Activated CD4-positive, alpha-beta T cell treated with anti-CD3 and anti-CD28 coated beads, Interleukin-2, amount 10 ng/mL, durations not matched to agents 7 days and 5 days (primary cell): ENCODE measurements around the gene PLXDC2. TPM values are rescaled to one million over a fixed set of nuclear protein-coding genes. Genes with fewer than 3 reads are reported as not detected.

Experiments
- CTCF ChIA-PET: fragments of 350-600 bp; sonication (Branson Sonifier 250); formaldehyde crosslinking; loops from one replicate; lab custom pipeline; 2021; ENCODE audit warnings: antibody characterized with exemption; lab: Charles Lee
- POLR2A ChIA-PET: fragments of 350-600 bp; sonication (Branson Sonifier 250); formaldehyde crosslinking; loops from one replicate; lab custom pipeline; 2021; ENCODE audit warnings: antibody characterized with exemption; lab: Charles Lee
- DNase-seq: peaks from one replicate; pipeline ENCODE4 v3.0.0-alpha.2; 2020
- H3K27ac Mint-ChIP-seq: one replicate; pipeline ENCODE4 v1.8.0; 2021; ENCODE audit warnings: mild to moderate bottlenecking, moderate library complexity, mixed read lengths
- H3K27me3 Mint-ChIP-seq: one replicate; pipeline ENCODE4 v1.8.0; 2021; ENCODE audit warnings: mixed read lengths
- H3K36me3 Mint-ChIP-seq: one replicate; pipeline ENCODE4 v1.8.0; 2021; ENCODE audit warnings: low read depth, mixed read lengths
- H3K4me1 Mint-ChIP-seq: one replicate; pipeline ENCODE4 v1.8.0; 2021; ENCODE audit warnings: mixed read lengths
- H3K4me3 Mint-ChIP-seq: one replicate; pipeline ENCODE4 v1.8.0; 2021; ENCODE audit warnings: mild to moderate bottlenecking, moderate library complexity, mixed read lengths
- H3K9me3 Mint-ChIP-seq: one replicate; pipeline ENCODE4 v1.8.0; 2021; ENCODE audit warnings: mixed read lengths
- total RNA-seq, 2 experiments: library from RNA; stranded (reverse); gene quantifications; one replicate each; pipeline ENCODE4 v1.2.3, GENCODE V29; 2021

The PLXDC2 gene
- total RNA-seq, 2 experiments from 2014 or later: not detected

DNA sequence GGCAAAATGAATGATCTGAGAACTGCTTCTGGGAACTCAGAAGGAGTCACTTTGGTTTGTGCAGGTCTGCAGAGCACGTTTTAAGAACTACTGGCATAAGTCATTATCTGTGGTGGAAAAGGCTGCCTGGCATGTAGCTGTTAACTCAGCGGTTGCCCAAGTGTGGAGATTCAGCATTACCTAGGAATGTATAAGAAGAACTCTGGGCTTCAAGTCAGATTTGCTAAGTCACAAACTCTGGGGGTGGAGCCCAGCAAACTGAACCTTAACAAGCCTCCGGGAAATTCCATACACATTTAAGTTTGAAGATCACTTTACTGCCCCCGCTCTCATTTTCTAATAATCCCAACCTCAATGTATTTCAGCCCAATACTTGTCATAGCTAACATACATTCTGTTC lies 31.1 kb downstream of the PLXDC2 start:
- ChIA-PET POLR2A (no interaction called here), CTCF (no interaction called here)
- no peaks in the 10 kb centered on the region for H3K36me3 Mint-ChIP-seq
- H3K27ac Mint-ChIP-seq: no peak overlapping the region
- H3K9me3 Mint-ChIP-seq: no peaks in the 10 kb centered on the region
- H3K4me1 Mint-ChIP-seq: no peaks in the 10 kb centered on the region
- no peaks in the 10 kb centered on the region for H3K27me3 Mint-ChIP-seq
- DNase-seq: no peak
- H3K4me3 Mint-ChIP-seq: no peak overlapping the region

GRCh38 chr10:19848226-19848985 lies 32.2 kb downstream of the PLXDC2 start:
- POLR2A ChIA-PET: no interaction called here
- no peak for DNase-seq
- CTCF ChIA-PET: no interaction called here

DNA sequence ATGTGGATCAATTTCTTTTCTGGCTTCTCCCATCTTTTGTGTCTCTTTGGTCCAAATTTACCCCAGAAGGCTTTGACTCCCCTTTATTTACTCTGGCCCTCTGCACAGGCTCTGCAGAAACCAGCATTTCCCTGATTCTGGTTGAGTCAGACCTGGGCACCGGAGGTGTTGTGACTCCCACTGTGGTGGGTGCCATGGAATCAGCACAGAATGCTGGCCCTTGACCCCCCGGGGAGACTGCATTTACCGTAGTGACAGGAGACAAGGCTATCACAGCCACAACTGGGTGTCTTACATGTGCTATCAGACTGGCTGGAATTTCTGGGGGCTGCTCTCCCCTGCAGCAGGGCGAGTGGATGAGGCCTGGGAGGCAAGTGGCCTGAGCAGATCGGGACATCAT lies 37.6 kb downstream of the PLXDC2 start:
- POLR2A ChIA-PET: no interaction called here
- Mint-ChIP-seq H3K36me3 (no peaks in the 10 kb centered on the region), H3K27me3 (no peaks in the 10 kb centered on the region), H3K4me1 (no peaks in the 10 kb centered on the region), H3K4me3 (no peak overlapping the region), H3K9me3 (no peaks in the 10 kb centered on the region), H3K27ac (no peak overlapping the region)
- CTCF ChIA-PET: no interaction called here
- DNase-seq: no peak

More at GRCh38 chr10:19848226-19848985, 32.2 kb downstream of the PLXDC2 start:
- H3K36me3 Mint-ChIP-seq: no peaks in the 10 kb centered on the region
- no peak overlapping the region for H3K27ac Mint-ChIP-seq
- H3K27me3 Mint-ChIP-seq: no peaks in the 10 kb centered on the region
- no peaks in the 10 kb centered on the region for H3K9me3 Mint-ChIP-seq
- no peak overlapping the region for H3K4me3 Mint-ChIP-seq
- no peaks in the 10 kb centered on the region for H3K4me1 Mint-ChIP-seq

DNA sequence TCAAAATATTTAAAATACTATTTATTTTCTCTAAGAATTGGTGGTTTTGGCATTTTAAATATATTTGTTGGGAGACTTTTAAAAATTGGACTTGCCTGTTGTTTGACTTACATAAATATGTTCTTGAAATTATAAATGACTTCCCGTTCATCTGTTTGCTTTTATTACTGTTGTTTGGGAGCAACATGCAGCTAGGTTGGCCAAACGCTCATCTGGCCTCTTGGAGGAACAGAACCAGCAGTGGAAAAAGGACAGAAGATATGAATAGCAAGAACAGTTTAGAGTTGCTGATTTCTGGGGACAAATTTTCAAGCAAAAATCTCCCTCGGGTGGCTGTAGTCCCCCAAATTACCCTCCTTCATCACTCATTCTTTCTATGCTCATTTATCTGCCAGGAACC lies 41.6 kb downstream of the PLXDC2 start:
- no peaks in the 10 kb centered on the region for H3K4me1 Mint-ChIP-seq
- no peak overlapping the region for H3K27ac Mint-ChIP-seq
- ChIA-PET CTCF (no interaction called here), POLR2A (no interaction called here)
- no peaks in the 10 kb centered on the region for H3K36me3 Mint-ChIP-seq
- H3K9me3 Mint-ChIP-seq: no peaks in the 10 kb centered on the region
- H3K4me3 Mint-ChIP-seq: no peak overlapping the region
- no peak for DNase-seq
- H3K27me3 Mint-ChIP-seq: no peaks in the 10 kb centered on the region

GRCh38 chr10:19860107-19860506 lies 43.9 kb downstream of the PLXDC2 start:
- H3K36me3 Mint-ChIP-seq: no peaks in the 10 kb centered on the region
- H3K27me3 Mint-ChIP-seq: no peaks in the 10 kb centered on the region
- H3K4me1 Mint-ChIP-seq: no peaks in the 10 kb centered on the region
- H3K9me3 Mint-ChIP-seq: peaks cover 4% of the 10 kb centered on the region
- POLR2A ChIA-PET: no interaction called here
- H3K4me3 Mint-ChIP-seq: no peak overlapping the region
- no peak for DNase-seq
- no peak overlapping the region for H3K27ac Mint-ChIP-seq
- CTCF ChIA-PET: no interaction called here

DNA sequence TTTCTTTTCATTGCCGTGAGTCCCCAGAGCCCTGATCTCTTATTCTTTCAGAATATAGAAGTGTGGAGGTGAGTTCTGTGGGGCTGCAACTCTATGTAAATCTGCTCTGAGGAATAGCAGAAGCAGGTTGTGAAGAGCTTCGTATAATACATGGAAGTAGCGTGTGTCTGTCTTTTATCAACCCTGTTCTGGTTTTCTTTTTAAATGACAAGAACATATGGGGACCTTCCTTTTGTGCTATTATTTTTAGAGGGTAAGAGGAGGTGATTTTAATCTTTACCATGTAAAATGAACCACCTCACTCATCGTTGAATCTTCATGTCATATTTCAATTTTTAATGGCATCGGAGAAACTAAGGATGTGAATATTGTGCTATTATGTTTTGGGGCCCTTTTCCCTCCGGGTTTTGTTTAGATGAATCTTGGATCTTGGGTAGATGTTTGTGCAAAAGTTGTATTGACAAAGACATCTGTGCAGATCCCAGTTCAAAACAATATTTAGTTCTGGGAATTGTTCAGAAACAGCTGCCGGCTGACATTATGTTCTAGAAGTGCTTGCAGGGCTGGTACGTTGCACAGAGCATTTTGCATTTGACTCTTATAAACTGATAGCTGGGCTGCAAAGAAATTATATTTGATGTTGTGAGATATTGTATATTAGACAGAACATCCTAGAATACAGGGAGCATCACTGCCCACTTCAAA lies 46.7 kb downstream of the PLXDC2 start:
- Mint-ChIP-seq H3K27ac (no peak overlapping the region), H3K27me3 (no peaks in the 10 kb centered on the region), H3K4me3 (no peak overlapping the region), H3K4me1 (no peaks in the 10 kb centered on the region), H3K36me3 (no peaks in the 10 kb centered on the region), H3K9me3 (peaks cover 4% of the 10 kb centered on the region)
- ChIA-PET CTCF (no interaction called here), POLR2A (no interaction called here)
- no peak for DNase-seq

- POLR2A ChIA-PET: no interaction called here
- H3K36me3 Mint-ChIP-seq: no peaks in the 10 kb centered on the region
- H3K4me3 Mint-ChIP-seq: no peak overlapping the region
- H3K9me3 Mint-ChIP-seq: peaks cover 10% of the 10 kb centered on the region
- DNase-seq: no peak
- H3K4me1 Mint-ChIP-seq: no peaks in the 10 kb centered on the region
- CTCF ChIA-PET: no interaction called here
- no peak overlapping the region for H3K27ac Mint-ChIP-seq
- no peaks in the 10 kb centered on the region for H3K27me3 Mint-ChIP-seq
These were observed 49.4 kb downstream of the PLXDC2 start for GRCh38 chr10:19865676-19866075.

GRCh38 chr10:19869370-19869769 lies 53.1 kb downstream of the PLXDC2 start:
- CTCF ChIA-PET: no interaction called here
- H3K4me1 Mint-ChIP-seq: no peaks in the 10 kb centered on the region
- DNase-seq: no peak
- H3K27me3 Mint-ChIP-seq: no peaks in the 10 kb centered on the region
- H3K27ac Mint-ChIP-seq: no peak overlapping the region
- H3K4me3 Mint-ChIP-seq: no peak overlapping the region
- peaks cover 12% of the 10 kb centered on the region for H3K9me3 Mint-ChIP-seq
- no peaks in the 10 kb centered on the region for H3K36me3 Mint-ChIP-seq
- POLR2A ChIA-PET: no interaction called here

GRCh38 chr10:19872504-19873271 lies 56.5 kb downstream of the PLXDC2 start:
- no peak overlapping the region for H3K4me3 Mint-ChIP-seq

DNA sequence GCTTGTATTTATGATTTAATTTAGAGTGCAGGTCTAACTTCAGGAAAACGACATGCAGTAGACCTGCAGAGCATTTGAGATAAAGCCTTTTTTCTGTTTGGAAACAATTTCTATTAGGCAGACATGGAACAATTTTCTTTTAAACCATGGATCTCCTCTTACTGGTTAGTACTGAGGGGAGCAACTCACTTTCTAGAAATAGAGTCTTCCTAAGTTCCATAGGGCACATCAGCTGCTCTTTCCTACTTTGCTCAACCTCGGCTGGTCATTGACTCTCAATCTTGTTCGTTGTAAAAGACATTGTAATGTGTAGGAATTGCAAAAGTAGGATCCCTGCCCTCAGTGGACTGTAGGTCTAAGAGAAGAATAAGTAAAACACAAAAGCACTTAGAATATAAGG lies 58.0 kb downstream of the PLXDC2 start:
- peaks cover 9% of the 10 kb centered on the region for H3K9me3 Mint-ChIP-seq
- H3K36me3 Mint-ChIP-seq: no peaks in the 10 kb centered on the region
- no peak overlapping the region for H3K27ac Mint-ChIP-seq
- H3K27me3 Mint-ChIP-seq: no peaks in the 10 kb centered on the region
- no peaks in the 10 kb centered on the region for H3K4me1 Mint-ChIP-seq
- POLR2A ChIA-PET: no interaction called here
- CTCF ChIA-PET: no interaction called here
- H3K4me3 Mint-ChIP-seq: no peak overlapping the region
- no peak for DNase-seq

More at GRCh38 chr10:19872504-19873271, 56.5 kb downstream of the PLXDC2 start:
- H3K4me1 Mint-ChIP-seq: no peaks in the 10 kb centered on the region
- H3K9me3 Mint-ChIP-seq: peaks cover 9% of the 10 kb centered on the region
- no peaks in the 10 kb centered on the region for H3K27me3 Mint-ChIP-seq
- CTCF ChIA-PET: no interaction called here
- H3K36me3 Mint-ChIP-seq: no peaks in the 10 kb centered on the region
- DNase-seq: no peak
- H3K27ac Mint-ChIP-seq: no peak overlapping the region
- POLR2A ChIA-PET: no interaction called here

- H3K27me3 Mint-ChIP-seq: no peaks in the 10 kb centered on the region
- no peak overlapping the region for H3K27ac Mint-ChIP-seq
- no peak for DNase-seq
- H3K9me3 Mint-ChIP-seq: peaks cover 7% of the 10 kb centered on the region
- no peaks in the 10 kb centered on the region for H3K36me3 Mint-ChIP-seq
- POLR2A ChIA-PET: no interaction called here
- H3K4me3 Mint-ChIP-seq: no peak overlapping the region
- no peaks in the 10 kb centered on the region for H3K4me1 Mint-ChIP-seq
- CTCF ChIA-PET: no interaction called here
These were observed 58.6 kb downstream of the PLXDC2 start for GRCh38 chr10:19874791-19875190.

- H3K36me3 Mint-ChIP-seq: no peaks in the 10 kb centered on the region
- H3K4me1 Mint-ChIP-seq: no peaks in the 10 kb centered on the region
- no peak overlapping the region for H3K4me3 Mint-ChIP-seq
- ChIA-PET POLR2A (no interaction called here), CTCF (no interaction called here)
- H3K27me3 Mint-ChIP-seq: no peaks in the 10 kb centered on the region
- no peak for DNase-seq
- no peaks in the 10 kb centered on the region for H3K9me3 Mint-ChIP-seq
- no peak overlapping the region for H3K27ac Mint-ChIP-seq
These were observed 60.3 kb downstream of the PLXDC2 start for GRCh38 chr10:19876570-19876969.
